Uterus (tissue), 2 donors: ENCODE results near the gene TCF4.

Source experiments
- CTCF ChIP-seq, 4 experiments: fragments of 200-600 bp in 2 of 4; fragments of 450-650 bp in 2 of 4; sonication (generic) in 2 of 4; IDR thresholded peaks; one replicate each; pipeline ENCODE4 v1.5.1; 2016 to 2019; ENCODE audit warnings: antibody characterized with exemption in 4 of 4, mild to moderate bottlenecking in 2 of 4, moderate library complexity in 1 of 4
- POLR2A ChIP-seq, 2 donors: fragments of 450-650 bp; IDR thresholded peaks; one replicate each; pipeline ENCODE4 v1.6.1; 2016; ENCODE audit warnings: antibody characterized with exemption in 2 of 2, mild to moderate bottlenecking in 1 of 2, moderate library complexity in 1 of 2

DNA sequence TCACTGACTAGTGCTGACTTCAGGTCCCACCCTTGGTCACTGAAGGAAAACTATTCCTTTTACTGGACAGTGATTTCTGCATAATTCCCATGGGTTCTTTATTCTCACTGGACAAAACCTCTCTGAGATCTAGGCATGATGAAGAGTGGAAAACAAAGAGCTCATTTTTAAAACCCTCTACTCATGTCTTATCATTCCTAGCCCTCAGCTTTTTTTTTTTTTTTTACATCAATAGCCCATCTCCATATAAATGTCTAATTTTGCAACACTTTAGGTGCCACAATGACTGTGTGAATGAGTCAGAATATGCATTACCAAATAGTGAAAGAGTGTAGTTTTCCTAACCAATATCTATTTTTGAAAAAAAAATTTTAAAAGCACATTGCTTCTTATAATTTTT is 74.8 kb downstream of the TCF4 start:
- TF ChIP-seq CTCF (IDR thresholded peaks at IDR 0.05) (no peak), POLR2A (IDR thresholded peaks at IDR 0.05) (no peak)
